ENCODE results near the gene PDZD4.

The PDZD4 gene

GRCh38 chrX:153868576-153869472 lies 38.5 kb upstream of the PDZD4 start:
- no peak overlapping the region for H3K4me3 ChIP-seq (ENCODE audit: low read length)
- TF ChIP-seq EZH2phosphoT487 (IDR thresholded peaks at IDR 0.05; ENCODE audit: low read length) (no peak), EZH2 (optimal IDR thresholded peaks at IDR 0.05; ENCODE audit: low read depth, low read length) (no peak)
- TF ChIP-seq, protein P1, sequence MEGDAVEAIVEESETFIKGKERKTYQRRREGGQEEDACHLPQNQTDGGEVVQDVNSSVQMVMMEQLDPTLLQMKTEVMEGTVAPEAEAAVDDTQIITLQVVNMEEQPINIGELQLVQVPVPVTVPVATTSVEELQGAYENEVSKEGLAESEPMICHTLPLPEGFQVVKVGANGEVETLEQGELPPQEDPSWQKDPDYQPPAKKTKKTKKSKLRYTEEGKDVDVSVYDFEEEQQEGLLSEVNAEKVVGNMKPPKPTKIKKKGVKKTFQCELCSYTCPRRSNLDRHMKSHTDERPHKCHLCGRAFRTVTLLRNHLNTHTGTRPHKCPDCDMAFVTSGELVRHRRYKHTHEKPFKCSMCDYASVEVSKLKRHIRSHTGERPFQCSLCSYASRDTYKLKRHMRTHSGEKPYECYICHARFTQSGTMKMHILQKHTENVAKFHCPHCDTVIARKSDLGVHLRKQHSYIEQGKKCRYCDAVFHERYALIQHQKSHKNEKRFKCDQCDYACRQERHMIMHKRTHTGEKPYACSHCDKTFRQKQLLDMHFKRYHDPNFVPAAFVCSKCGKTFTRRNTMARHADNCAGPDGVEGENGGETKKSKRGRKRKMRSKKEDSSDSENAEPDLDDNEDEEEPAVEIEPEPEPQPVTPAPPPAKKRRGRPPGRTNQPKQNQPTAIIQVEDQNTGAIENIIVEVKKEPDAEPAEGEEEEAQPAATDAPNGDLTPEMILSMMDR (IDR thresholded peaks at IDR 0.05; ENCODE audit: low read length), result no peak
- no peaks in the 10 kb centered on the region for H3K9me2 ChIP-seq (replicated peaks; ENCODE audit: insufficient read depth, low read length)
- H2AFZ ChIP-seq (ENCODE audit: low read length), result no peak overlapping the region
- H3K36me3 ChIP-seq (replicated peaks; ENCODE audit: insufficient read depth, low read length), result no peaks in the 10 kb centered on the region
- H3K27me3 ChIP-seq (replicated peaks; ENCODE audit: insufficient read depth, low read length), result peaks cover 52% of the 10 kb centered on the region
- DNase-seq, result no peak
- H4K20me1 ChIP-seq (ENCODE audit: insufficient read depth, low read length), result no peaks in the 10 kb centered on the region
- H3K4me2 ChIP-seq (ENCODE audit: low read depth, low read length), result no peak overlapping the region
- no peaks in the 10 kb centered on the region for H3K79me2 ChIP-seq (ENCODE audit: low read length)
- H3K27ac ChIP-seq (ENCODE audit: low read length), result no peak overlapping the region
- no peak overlapping the region for H3K9ac ChIP-seq (ENCODE audit: low read length)
- no peaks in the 10 kb centered on the region for H3F3A ChIP-seq (ENCODE audit: insufficient read depth, low read length)
- no peaks in the 10 kb centered on the region for H3K4me1 ChIP-seq (ENCODE audit: low read length)
- no peaks in the 10 kb centered on the region for H3K9me3 ChIP-seq (replicated peaks; ENCODE audit: insufficient read depth, low read length)

DNA sequence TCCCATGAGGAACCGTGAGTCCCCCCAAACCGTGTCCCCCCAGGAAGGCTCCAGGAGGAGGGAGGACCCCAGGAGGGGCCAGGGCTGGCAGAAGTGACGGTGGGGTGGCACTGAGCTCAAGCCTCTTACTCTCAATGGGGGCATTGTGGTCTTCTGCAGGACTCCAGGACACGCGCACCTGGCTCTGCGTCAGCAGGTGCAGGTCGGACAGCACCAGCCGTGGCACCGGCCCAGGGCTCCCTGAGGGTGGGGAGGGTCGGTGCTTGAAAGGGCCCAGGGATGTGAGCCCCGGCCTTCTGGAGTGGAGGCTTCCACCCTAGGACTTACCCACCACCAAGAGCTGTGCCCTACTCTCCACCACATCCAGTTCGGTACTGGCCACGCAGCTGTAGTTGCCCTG lies 37.3 kb upstream of the PDZD4 start:
- H3K9me3 ChIP-seq (replicated peaks; ENCODE audit: insufficient read depth, low read length), result no peaks in the 10 kb centered on the region
- H3K36me3 ChIP-seq (replicated peaks; ENCODE audit: insufficient read depth, low read length), result no peaks in the 10 kb centered on the region
- TF ChIP-seq, protein P1 (IDR thresholded peaks at IDR 0.05; ENCODE audit: low read length), result no peak
- TF ChIP-seq EZH2phosphoT487 (IDR thresholded peaks at IDR 0.05; ENCODE audit: low read length), result no peak
- no peak for TF ChIP-seq EZH2 (optimal IDR thresholded peaks at IDR 0.05; ENCODE audit: low read depth, low read length)
- no peak overlapping the region for H2AFZ ChIP-seq (ENCODE audit: low read length)
- H3K27ac ChIP-seq (ENCODE audit: low read length), result no peak overlapping the region
- no peaks in the 10 kb centered on the region for H3F3A ChIP-seq (ENCODE audit: insufficient read depth, low read length)
- no peaks in the 10 kb centered on the region for H3K79me2 ChIP-seq (ENCODE audit: low read length)
- no peak overlapping the region for H3K9ac ChIP-seq (ENCODE audit: low read length)
- no peak overlapping the region for H3K4me3 ChIP-seq (ENCODE audit: low read length)
- no peak for DNase-seq
- H3K9me2 ChIP-seq (replicated peaks; ENCODE audit: insufficient read depth, low read length), result no peaks in the 10 kb centered on the region
- H4K20me1 ChIP-seq (ENCODE audit: insufficient read depth, low read length), result no peaks in the 10 kb centered on the region
- H3K27me3 ChIP-seq (replicated peaks; ENCODE audit: insufficient read depth, low read length), result peaks cover 54% of the 10 kb centered on the region
- H3K4me2 ChIP-seq (ENCODE audit: low read depth, low read length), result no peak overlapping the region
- no peaks in the 10 kb centered on the region for H3K4me1 ChIP-seq (ENCODE audit: low read length)

DNA sequence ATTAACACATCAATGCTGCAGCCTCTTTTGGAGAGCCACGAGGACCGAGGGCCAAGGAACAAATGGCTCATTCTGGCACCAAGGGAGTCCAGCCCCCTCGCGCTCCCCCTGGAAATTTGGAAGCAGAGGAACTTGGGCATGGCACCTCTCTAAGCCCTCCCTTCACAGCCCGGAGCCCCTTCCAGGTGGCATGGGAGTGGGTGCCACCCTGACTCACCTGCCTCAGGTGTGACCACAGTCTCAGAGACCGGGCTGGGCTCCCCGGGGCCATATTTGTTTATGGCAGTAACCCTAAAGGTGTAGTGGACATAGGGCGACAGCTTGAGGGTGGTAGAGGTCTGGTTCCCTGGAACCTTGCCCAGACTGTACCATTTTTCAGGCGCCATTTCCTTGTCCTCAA lies 36.8 kb upstream of the PDZD4 start:
- Histone ChIP-seq H3K36me3 (replicated peaks; ENCODE audit: insufficient read depth, low read length) (no peaks in the 10 kb centered on the region), H3K79me2 (ENCODE audit: low read length) (no peaks in the 10 kb centered on the region), H3K4me1 (ENCODE audit: low read length) (no peaks in the 10 kb centered on the region), H2AFZ (ENCODE audit: low read length) (no peak overlapping the region), H4K20me1 (ENCODE audit: insufficient read depth, low read length) (no peaks in the 10 kb centered on the region), H3K4me2 (ENCODE audit: low read depth, low read length) (no peak overlapping the region), H3F3A (ENCODE audit: insufficient read depth, low read length) (no peaks in the 10 kb centered on the region), H3K9ac (ENCODE audit: low read length) (no peak overlapping the region), H3K9me2 (replicated peaks; ENCODE audit: insufficient read depth, low read length) (no peaks in the 10 kb centered on the region), H3K27me3 (replicated peaks; ENCODE audit: insufficient read depth, low read length) (peaks cover 55% of the 10 kb centered on the region), H3K9me3 (replicated peaks; ENCODE audit: insufficient read depth, low read length) (no peaks in the 10 kb centered on the region), H3K4me3 (ENCODE audit: low read length) (no peak overlapping the region), H3K27ac (ENCODE audit: low read length) (no peak overlapping the region)
- TF ChIP-seq EZH2phosphoT487 (IDR thresholded peaks at IDR 0.05; ENCODE audit: low read length) (no peak), EZH2 (optimal IDR thresholded peaks at IDR 0.05; ENCODE audit: low read depth, low read length) (no peak)
- TF ChIP-seq, protein P1 (IDR thresholded peaks at IDR 0.05; ENCODE audit: low read length), result no peak
- DNase-seq, result no peak
